Muscle layer of duodenum (tissue), 2 donors: ENCODE measurements around the gene PODXL2.
"Not testable (repeated sequence)": the region's sequence is repeated elsewhere in the genome, so short reads cannot be mapped to it uniquely, and the experiment has no call there.

Experiments used
- H3K27ac ChIP-seq: one replicate; pipeline ENCODE4 v1.7.0; 2013; ENCODE audit warnings: mild to moderate bottlenecking, low read length
- H3K27me3 ChIP-seq: one replicate; pipeline ENCODE4 v1.7.0; 2013; ENCODE audit warnings: low read depth, mild to moderate bottlenecking, control low read depth, low read length
- H3K36me3 ChIP-seq, 2 donors: one replicate each; pipeline ENCODE4 v1.7.0; 2013; ENCODE audit warnings: low read length in 2 of 2, control low read depth in 1 of 2, mild to moderate bottlenecking in 1 of 2; ENCODE audit not compliant: insufficient read depth in 2 of 2, control insufficient read depth in 1 of 2
- H3K4me1 ChIP-seq, 2 donors: one replicate each; pipeline ENCODE4 v1.7.0; 2013; ENCODE audit warnings: low read length in 2 of 2, mild to moderate bottlenecking in 2 of 2, control low read depth in 1 of 2, moderate library complexity in 1 of 2; ENCODE audit not compliant: insufficient read depth in 2 of 2, control insufficient read depth in 1 of 2
- H3K4me3 ChIP-seq, 2 donors: one replicate each; pipeline ENCODE4 v1.7.0; 2013; ENCODE audit warnings: low read length in 2 of 2, low read depth in 1 of 2, mild to moderate bottlenecking in 1 of 2
- H3K9me3 ChIP-seq, 2 donors: one replicate each; pipeline ENCODE4 v1.7.0; 2013; ENCODE audit warnings: low read length in 2 of 2, control low read depth in 1 of 2, mild to moderate bottlenecking in 1 of 2; ENCODE audit not compliant: control insufficient read depth in 1 of 2
- donor health status: healthy.

Gene PODXL2

DNA sequence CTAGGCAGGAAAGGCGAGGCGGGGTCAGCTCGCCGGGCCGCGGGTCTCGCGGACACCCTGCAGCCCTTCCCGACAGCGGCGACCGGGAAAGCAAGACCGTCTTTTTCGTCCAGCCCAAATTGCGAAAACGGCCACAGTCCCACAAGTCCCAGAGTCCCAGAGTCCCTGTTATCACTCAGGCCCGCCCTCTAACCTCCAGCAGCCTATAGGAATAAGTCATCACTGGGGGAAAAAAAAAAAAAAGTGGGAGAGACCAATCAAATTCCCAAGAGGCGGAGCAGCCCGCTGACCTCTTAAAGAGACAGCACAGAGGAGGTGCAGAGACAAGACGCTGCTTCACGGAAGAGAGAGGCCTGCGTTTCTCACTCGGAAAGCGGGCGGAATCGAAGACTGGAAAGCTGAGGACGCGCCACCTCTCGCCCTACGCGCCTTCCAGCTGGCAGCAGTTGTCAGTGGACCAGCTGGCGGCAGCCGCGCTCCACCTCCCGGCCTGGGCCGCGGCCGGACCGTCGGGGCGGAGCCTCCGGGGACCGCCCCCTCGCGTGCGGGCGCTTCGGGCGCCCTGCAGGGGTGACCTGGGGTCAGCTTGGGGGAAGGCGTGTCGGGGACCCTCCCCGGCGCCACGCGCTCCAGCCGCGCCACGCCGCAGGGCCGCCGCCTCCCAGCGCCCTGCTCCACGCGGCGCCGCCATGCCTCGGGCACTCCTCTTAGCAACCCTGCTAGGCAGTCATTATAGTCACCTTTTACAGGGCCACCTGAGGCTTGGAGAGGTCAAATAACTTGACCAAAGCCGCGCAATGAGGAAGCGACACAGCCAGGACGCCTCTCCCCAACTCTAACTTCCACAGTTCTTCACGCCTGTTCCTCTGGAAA is 38.2 kb upstream of the PODXL2 start, which contains the start of gene TPRA1:
Gene TPRA1 (minus strand): TSS at position 141 of the 873 bp plus-strand sequence. CDS start 10,587 bp downstream, outside the sequence.
- H3K4me1 ChIP-seq = peaks cover 7 to 46% of the 10 kb centered on the region in 2 donors
- H3K9me3 ChIP-seq = no peaks in the 10 kb centered on the region
- peak within 1 kb of the TSS; percentile 66 for H3K27ac ChIP-seq
- peak within 1 kb of the TSS; percentile 73 to 93 for H3K4me3 ChIP-seq
- no peaks in the 10 kb centered on the region for H3K36me3 ChIP-seq
- H3K27me3 ChIP-seq = no peaks in the 10 kb centered on the region

DNA sequence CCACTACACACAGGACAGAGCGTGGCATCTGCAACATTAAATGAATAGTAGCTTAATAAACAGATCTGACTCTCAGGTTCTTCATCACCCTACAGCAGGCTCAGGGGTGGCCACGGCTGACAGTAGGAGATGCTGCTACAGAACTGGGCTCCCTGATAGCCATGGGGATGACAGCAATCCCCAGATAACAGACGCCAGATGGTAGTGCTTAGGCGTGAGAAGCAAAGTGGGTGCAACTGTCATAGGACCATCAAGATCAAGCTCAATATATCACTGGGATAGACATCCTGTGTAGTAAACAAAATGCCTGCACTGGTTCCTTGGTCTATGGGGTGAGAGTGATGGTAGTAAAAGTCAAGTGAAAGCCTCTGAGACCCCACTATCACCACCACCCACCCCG is 35.8 kb upstream of the PODXL2 start:
- Histone ChIP-seq H3K27ac (no peak overlapping the region), H3K4me1 (peaks cover 4 to 24% of the 10 kb centered on the region in 2 donors), H3K4me3 (no peak overlapping the region), H3K27me3 (no peaks in the 10 kb centered on the region), H3K36me3 (no peaks in the 10 kb centered on the region), H3K9me3 (no peaks in the 10 kb centered on the region)

DNA sequence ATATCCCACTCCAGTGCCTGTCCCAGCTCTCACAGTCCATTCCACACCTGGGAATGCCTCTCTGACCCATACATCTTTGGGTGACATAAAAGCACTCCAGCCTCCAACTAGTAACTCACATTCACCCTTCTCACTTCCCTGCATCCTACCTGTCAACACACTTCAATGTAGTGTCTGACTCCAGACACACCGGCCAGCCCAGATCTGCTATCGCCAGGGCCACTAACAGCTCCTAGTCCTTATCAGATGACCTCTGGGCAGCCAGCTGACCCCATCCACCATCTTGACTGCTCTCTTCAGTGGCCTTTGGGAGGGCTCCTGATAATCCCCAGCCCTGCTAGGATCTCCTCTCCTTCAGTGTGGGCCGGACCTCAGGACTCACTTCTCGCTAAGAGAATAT is 33.7 kb upstream of the PODXL2 start:
- Histone ChIP-seq H3K4me1 (peaks cover 4 to 16% of the 10 kb centered on the region in 2 donors), H3K36me3 (no peaks in the 10 kb centered on the region)

DNA sequence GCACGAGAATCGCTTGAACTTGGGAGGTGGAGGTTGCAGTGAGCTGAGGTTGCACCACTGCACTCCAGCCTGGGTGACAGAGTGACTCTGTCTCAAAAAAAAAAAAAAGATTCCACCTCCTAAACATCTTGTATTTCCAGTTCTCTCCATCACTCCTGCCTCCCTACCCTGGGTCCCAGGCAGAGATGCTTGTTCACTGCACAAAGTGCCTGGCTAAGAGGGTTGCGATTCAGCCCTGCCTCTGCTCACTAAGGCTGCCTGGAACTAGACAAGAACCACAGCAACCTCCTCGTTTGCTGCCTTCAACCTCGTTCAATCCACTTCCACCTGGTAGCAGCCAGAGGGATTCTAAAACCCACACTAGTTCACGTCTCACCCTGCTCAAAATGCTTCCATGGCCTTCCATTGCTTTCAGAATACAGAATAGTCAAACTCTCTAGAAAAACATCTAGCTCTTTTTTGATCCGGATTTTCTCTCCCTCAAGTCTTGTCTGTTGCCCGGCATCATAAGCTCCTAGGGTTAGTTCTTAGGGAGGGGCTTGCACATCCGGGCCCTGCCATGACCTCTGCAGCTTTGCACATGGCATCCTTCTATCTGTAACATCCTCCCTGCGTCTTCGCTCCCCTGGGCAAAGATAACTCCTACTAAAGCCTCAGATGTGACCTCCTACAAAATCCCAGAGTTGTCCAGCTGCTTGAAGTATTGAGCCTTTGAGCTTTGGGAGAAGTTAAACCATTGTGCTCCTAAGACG is 31.8 kb upstream of the PODXL2 start:
- H3K36me3 ChIP-seq = no peaks in the 10 kb centered on the region
- peaks cover 4 to 6% of the 10 kb centered on the region in 2 donors for H3K4me1 ChIP-seq
- H3K4me3 ChIP-seq = no peak overlapping the region
- H3K27ac ChIP-seq = no peak overlapping the region
- H3K9me3 ChIP-seq = no peaks in the 10 kb centered on the region
- no peaks in the 10 kb centered on the region for H3K27me3 ChIP-seq

More for the DNA sequence above, 33.7 kb upstream of the PODXL2 start:
- Histone ChIP-seq H3K27ac (no peak overlapping the region), H3K27me3 (no peaks in the 10 kb centered on the region), H3K4me3 (no peak overlapping the region), H3K9me3 (no peaks in the 10 kb centered on the region)

DNA sequence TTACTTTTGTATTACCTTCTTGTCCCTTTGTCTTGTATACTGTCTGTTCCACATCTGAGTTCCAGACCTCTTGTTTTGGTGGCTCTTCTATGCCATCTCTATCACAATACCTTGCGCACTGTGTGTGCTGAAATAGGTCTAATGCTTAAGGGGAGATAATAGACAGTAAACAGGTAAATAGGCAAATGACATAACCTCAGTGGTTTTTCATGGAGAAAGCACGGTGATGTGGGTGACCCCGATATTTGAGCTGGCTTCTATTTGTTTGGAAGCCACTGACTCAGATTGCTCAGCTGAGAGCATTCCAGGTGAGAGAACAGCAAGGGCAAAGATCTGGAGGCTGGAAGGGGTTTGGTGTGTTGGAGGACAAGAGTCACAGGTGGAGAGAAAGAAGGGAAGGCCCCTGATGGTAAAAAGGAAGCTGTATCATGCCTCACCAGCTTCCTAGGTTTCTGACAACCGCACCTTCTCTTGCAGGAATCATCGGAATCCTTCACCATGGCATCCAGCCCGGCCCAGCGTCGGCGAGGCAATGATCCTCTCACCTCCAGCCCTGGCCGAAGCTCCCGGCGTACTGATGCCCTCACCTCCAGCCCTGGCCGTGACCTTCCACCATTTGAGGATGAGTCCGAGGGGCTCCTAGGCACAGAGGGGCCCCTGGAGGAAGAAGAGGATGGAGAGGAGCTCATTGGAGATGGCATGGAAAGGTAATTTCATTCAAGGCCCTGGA is 30.0 kb upstream of the PODXL2 start:
- H3K4me3 ChIP-seq = peak overlapping the region; percentile 65 to 74
- peaks cover 4 to 6% of the 10 kb centered on the region in 2 donors for H3K4me1 ChIP-seq
- H3K27me3 ChIP-seq = no peaks in the 10 kb centered on the region
- H3K27ac ChIP-seq = peak overlapping the region; percentile 61
- no peaks in the 10 kb centered on the region for H3K36me3 ChIP-seq
- H3K9me3 ChIP-seq = no peaks in the 10 kb centered on the region

DNA sequence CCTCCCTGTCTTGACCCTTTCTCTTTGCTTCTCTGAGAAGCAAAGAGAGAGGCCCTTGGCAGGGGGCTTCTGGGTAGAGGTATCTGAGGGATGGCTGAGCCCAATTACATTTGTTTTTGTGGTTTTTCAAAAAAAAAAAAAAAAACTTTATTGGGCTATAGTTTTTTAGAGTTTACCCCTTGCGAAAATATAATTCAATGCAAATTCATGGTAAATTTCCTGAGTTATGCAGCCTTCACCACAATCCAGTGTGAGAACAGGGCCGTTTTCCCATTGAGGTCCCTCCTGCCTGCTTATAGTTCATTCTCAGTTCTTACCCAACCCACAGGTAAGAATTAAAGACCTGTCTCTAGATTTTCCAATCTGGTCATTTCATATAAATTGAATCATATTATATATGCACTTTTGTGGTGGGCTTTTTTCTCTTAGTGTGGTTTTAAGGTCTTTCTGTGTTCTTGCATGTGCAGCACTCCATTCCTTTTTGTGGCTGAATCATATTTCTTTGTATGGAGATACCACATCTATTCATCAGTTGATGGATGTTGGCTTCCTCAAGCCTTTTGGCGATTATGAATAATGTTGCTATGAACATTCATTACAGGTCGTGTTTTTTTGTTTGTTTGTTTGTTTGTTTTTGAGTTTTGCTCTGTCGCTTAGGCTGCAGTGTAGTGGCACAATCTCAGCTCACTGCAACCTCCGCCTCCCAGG is 28.1 kb upstream of the PODXL2 start:
- Histone ChIP-seq H3K27me3 (no peaks in the 10 kb centered on the region), H3K27ac (no peak overlapping the region), H3K9me3 (no peaks in the 10 kb centered on the region), H3K4me1 (peaks cover 4 to 6% of the 10 kb centered on the region in 2 donors), H3K36me3 (peaks cover 0 to 10% of the 10 kb centered on the region in 2 donors), H3K4me3 (no peak overlapping the region)

DNA sequence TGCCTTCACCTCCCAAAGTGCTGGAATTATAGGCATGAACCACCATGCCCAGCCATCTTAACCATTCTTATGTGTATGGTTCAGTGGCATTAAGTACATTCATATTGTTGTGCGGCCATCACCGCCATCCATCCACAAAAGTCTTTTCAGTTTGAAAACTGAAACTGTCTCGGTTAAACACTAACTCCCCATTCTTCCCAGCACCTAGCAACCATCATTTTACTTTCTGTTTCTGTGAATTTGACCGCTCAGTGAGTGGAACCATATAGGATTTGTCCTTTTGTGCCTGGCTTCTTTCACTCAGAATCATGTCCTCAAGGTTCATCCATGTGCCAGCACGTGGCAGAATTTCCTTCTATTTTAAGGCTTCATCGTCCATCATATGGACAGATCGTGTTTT is 24.9 kb upstream of the PODXL2 start:
- H3K27me3 ChIP-seq = no peaks in the 10 kb centered on the region
- no peak overlapping the region for H3K4me3 ChIP-seq
- H3K36me3 ChIP-seq = peaks cover 9 to 37% of the 10 kb centered on the region in 2 donors

DNA sequence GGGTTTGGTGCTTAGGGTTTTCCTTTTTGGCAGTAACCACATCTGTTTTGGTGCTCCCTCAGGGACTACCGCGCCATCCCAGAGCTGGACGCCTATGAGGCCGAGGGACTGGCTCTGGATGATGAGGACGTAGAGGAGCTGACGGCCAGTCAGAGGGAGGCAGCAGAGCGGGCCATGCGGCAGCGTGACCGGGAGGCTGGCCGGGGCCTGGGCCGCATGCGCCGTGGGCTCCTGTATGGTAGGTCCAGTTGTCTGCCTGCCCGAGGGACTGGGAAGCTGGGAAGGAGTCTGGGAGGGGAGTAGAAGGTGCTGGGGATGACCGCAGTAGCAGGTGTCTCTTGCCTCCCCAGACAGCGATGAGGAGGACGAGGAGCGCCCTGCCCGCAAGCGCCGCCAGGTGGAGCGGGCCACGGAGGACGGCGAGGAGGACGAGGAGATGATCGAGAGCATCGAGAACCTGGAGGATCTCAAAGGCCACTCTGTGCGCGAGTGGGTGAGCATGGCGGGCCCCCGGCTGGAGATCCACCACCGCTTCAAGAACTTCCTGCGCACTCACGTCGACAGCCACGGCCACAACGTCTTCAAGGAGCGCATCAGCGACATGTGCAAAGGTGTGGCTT is 24.3 kb upstream of the PODXL2 start:
- Histone ChIP-seq H3K27me3 (no peaks in the 10 kb centered on the region), H3K4me1 (no peaks in the 10 kb centered on the region), H3K36me3 (peaks cover 13 to 40% of the 10 kb centered on the region in 2 donors), H3K27ac (no peak overlapping the region), H3K9me3 (no peaks in the 10 kb centered on the region), H3K4me3 (no peak overlapping the region)

More for the DNA sequence above, 24.9 kb upstream of the PODXL2 start:
- Histone ChIP-seq H3K27ac (no peak overlapping the region), H3K9me3 (no peaks in the 10 kb centered on the region), H3K4me1 (no peaks in the 10 kb centered on the region)

DNA sequence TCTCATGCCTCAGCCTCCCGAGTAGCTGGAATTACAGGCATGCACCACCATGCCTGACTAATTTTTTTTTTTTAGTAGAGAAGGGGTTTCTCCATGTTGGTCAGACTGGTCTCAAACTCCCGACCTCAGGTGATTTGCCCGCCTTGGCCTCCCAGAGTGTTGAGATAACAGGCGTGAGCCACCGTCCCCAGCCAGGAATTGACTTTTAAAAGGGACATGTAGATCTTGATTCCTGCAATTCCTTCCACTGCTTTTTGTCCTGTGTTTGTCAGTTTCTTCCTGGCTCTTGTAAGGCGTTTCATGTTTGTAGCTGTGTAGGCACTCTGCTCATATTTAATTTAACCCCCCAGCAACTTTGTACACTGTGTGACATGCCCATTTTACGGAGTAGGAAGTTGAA is 23.4 kb upstream of the PODXL2 start:
- not testable (repeated sequence) for H3K27ac ChIP-seq, H3K4me3 ChIP-seq, H3K27me3 ChIP-seq, H3K9me3 ChIP-seq, H3K4me1 ChIP-seq
- H3K36me3 ChIP-seq = peaks cover 13 to 42% of the 10 kb centered on the region in 2 donors

DNA sequence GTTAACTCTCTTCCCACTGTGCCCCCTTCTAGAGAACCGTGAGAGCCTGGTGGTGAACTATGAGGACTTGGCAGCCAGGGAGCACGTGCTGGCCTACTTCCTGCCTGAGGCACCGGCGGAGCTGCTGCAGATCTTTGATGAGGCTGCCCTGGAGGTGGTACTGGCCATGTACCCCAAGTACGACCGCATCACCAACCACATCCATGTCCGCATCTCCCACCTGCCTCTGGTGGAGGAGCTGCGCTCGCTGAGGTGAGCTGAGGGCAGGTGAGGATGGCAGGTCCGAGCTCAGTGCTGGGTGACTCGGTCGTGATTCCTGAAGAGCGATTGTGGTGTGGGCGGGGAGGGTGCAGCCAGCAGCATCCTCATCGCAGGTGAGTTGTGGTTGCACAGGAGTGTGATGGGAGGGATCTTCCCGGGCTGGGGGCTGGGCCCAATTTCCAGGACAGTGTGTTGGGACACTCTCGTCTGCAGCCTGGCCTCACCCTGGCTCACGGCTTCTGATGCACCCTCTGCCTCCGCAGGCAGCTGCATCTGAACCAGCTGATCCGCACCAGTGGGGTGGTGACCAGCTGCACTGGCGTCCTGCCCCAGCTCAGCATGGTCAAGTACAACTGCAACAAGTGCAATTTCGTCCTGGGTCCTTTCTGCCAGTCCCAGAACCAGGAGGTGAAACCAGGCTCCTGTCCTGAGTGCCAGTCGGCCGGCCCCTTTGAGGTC is 22.7 kb upstream of the PODXL2 start:
- H3K4me1 ChIP-seq = no peaks in the 10 kb centered on the region
- no peak overlapping the region for H3K27ac ChIP-seq
- H3K27me3 ChIP-seq = no peaks in the 10 kb centered on the region
- H3K9me3 ChIP-seq = no peaks in the 10 kb centered on the region
- H3K36me3 ChIP-seq = peaks cover 13 to 49% of the 10 kb centered on the region in 2 donors
- no peak overlapping the region for H3K4me3 ChIP-seq
